HG03135 (cell line): ENCODE measurements around the gene KCNN3.

ENCODE experiments used
- ATAC-seq: cut with Tn5 transposase; IDR thresholded peaks from one replicate; pipeline ENCODE4 v1.9.1; 2021; ENCODE audit warnings: mild to moderate bottlenecking, moderate library complexity; ENCODE audit not compliant: unreplicated experiment

The KCNN3 gene

GRCh38 chr1:154861607-154862094 lies 8.4 kb downstream of the KCNN3 start:
- ATAC-seq = no peak

- ATAC-seq = peak; percentile 74
Observed at GRCh38 chr1:154860156-154860870, 9.8 kb downstream of the KCNN3 start.

- peak; percentile 42 for ATAC-seq
Observed at GRCh38 chr1:154859786-154860155, 10.3 kb downstream of the KCNN3 start.

- ATAC-seq = no peak
Observed at GRCh38 chr1:154859151-154859785, 10.8 kb downstream of the KCNN3 start.

GRCh38 chr1:154857441-154858215 lies 12.5 kb downstream of the KCNN3 start:
- no peak for ATAC-seq

- ATAC-seq = no peak
Observed at GRCh38 chr1:154857022-154857421, 13.1 kb downstream of the KCNN3 start.

GRCh38 chr1:154856544-154856943 lies 13.5 kb downstream of the KCNN3 start:
- ATAC-seq = no peak

GRCh38 chr1:154856049-154856448 lies 14.0 kb downstream of the KCNN3 start:
- ATAC-seq = no peak

GRCh38 chr1:154855186-154855851 lies 14.8 kb downstream of the KCNN3 start:
- ATAC-seq = no peak

GRCh38 chr1:154852845-154853244 lies 17.2 kb downstream of the KCNN3 start:
- no peak for ATAC-seq

- no peak for ATAC-seq
Observed at GRCh38 chr1:154851392-154852177, 18.5 kb downstream of the KCNN3 start.

GRCh38 chr1:154849645-154850131 lies 20.4 kb downstream of the KCNN3 start:
- no peak for ATAC-seq

GRCh38 chr1:154848983-154849382 lies 21.1 kb downstream of the KCNN3 start:
- no peak for ATAC-seq

GRCh38 chr1:154847891-154848290 lies 22.2 kb downstream of the KCNN3 start:
- ATAC-seq = no peak

GRCh38 chr1:154846565-154847442 lies 23.3 kb downstream of the KCNN3 start:
- ATAC-seq = no peak

GRCh38 chr1:154845879-154846278 lies 24.2 kb downstream of the KCNN3 start:
- ATAC-seq = no peak

- no peak for ATAC-seq
Observed at GRCh38 chr1:154845174-154845573, 24.9 kb downstream of the KCNN3 start.

- ATAC-seq = no peak
Observed at GRCh38 chr1:154844297-154844681, 25.8 kb downstream of the KCNN3 start.

GRCh38 chr1:154843636-154844296 lies 26.3 kb downstream of the KCNN3 start:
- no peak for ATAC-seq
